Fibroblast of lung (primary cell): ENCODE measurements around the gene VGLL4.

Experiments used
- EZH2 ChIP-seq: IDR thresholded peaks from 2 replicates; pipeline ENCODE4 v1.5.1; 2012; ENCODE audit warnings: low read length, control low read depth, mild to moderate bottlenecking; ENCODE audit errors: missing control alignments
- TF ChIP-seq, protein P1 (sequence below), 2 donors: IDR thresholded peaks in 1 of 2; conservative IDR thresholded peaks in 1 of 2; 1 replicate in 1 of 2; 2 replicates in 1 of 2; pipeline ENCODE4 v1.5.1; 2011 to 2012; ENCODE audit warnings: low read length in 2 of 2, control low read depth in 1 of 2, inconsistent platforms in 1 of 2, low read depth in 1 of 2, mild to moderate bottlenecking in 1 of 2

DNA sequence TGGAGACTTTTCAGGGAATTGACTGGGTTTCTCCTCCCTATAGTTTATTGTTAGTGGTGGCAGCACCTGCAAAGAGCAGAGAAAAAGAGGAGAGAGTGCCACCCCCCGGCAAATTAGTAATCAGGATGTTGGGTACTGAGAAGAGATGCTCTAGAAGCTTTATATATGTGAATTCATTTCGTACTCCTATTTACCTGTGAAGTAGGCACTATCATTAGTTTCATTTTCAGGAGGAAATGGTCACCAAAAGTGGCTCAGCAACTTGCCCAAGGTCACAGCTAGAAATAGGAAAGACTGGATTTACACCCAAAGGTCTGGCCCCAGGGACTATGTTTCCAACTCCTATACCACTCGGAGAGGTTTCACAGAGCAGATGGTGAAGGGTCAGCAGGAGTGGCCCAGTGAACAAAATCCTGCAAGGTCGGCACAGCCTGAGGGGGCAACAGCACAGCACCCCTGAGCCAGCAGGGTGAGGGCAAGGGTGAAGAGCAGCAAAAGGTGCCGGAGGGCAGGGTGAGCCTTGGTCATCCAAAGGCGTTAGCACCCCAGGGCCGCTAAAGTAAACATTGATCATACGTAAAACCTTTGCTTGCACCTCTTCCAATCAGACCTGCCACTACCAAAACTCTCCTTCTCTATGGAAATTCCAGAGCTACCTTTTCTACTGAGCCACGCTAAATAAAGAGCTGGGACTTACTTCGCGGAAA is 23.6 kb downstream of the VGLL4 start:
- TF ChIP-seq, protein P1, sequence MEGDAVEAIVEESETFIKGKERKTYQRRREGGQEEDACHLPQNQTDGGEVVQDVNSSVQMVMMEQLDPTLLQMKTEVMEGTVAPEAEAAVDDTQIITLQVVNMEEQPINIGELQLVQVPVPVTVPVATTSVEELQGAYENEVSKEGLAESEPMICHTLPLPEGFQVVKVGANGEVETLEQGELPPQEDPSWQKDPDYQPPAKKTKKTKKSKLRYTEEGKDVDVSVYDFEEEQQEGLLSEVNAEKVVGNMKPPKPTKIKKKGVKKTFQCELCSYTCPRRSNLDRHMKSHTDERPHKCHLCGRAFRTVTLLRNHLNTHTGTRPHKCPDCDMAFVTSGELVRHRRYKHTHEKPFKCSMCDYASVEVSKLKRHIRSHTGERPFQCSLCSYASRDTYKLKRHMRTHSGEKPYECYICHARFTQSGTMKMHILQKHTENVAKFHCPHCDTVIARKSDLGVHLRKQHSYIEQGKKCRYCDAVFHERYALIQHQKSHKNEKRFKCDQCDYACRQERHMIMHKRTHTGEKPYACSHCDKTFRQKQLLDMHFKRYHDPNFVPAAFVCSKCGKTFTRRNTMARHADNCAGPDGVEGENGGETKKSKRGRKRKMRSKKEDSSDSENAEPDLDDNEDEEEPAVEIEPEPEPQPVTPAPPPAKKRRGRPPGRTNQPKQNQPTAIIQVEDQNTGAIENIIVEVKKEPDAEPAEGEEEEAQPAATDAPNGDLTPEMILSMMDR (conservative IDR thresholded peaks at IDR 0.05 in 1 of 2, IDR thresholded peaks at IDR 0.05 in 1 of 2; ENCODE audit: low read depth in 1 of 2, low read length in 2 of 2) = no peak
- TF ChIP-seq EZH2 = no peak
